Kidney (tissue), 14 donors: ENCODE data around the gene SLC16A9. TPM values are rescaled to one million over a fixed set of nuclear protein-coding genes. Genes with fewer than 3 reads are reported as not detected.

Experiments used
- DNase-seq, 5 donors: peaks; one replicate each; pipeline ENCODE4 v3.0.0-alpha.2; 2013 to 2020
- FAIRE-seq: peaks from 2 replicates; lab custom pipeline; 2012; peaks lifted over from hg19 to GRCh38; lab: Jason Lieb, UNC
- H3K27ac ChIP-seq, 2 donors: one replicate each; pipeline ENCODE4 v1.7.0; 2013; ENCODE audit warnings: low read depth in 2 of 2, low read length in 2 of 2, inconsistent platforms in 1 of 2
- H3K27me3 ChIP-seq: one replicate; pipeline ENCODE4 v1.7.1; 2013; ENCODE audit warnings: low read length, inconsistent platforms; ENCODE audit not compliant: control insufficient read depth, insufficient read depth
- H3K36me3 ChIP-seq, 3 donors: one replicate each; pipeline versions ENCODE4 v1.7.0 to v1.7.1; 2013; ENCODE audit warnings: low read length in 3 of 3, control low read depth in 1 of 3, inconsistent platforms in 1 of 3; ENCODE audit not compliant: insufficient read depth in 3 of 3, control insufficient read depth in 2 of 3
- H3K4me1 ChIP-seq, 3 donors: one replicate each; pipeline versions ENCODE4 v1.7.0 to v1.7.1; 2013; ENCODE audit warnings: low read length in 3 of 3, inconsistent platforms in 1 of 3, low read depth in 1 of 3; ENCODE audit not compliant: control insufficient read depth in 2 of 3, insufficient read depth in 2 of 3
- H3K4me3 ChIP-seq, 3 donors: one replicate each; pipeline versions ENCODE4 v1.7.0 to v1.8.1; 2013; ENCODE audit warnings: low read length in 3 of 3, control low read depth in 1 of 3, inconsistent platforms in 1 of 3
- H3K9ac ChIP-seq, 3 donors: one replicate each; pipeline versions ENCODE4 v1.7.0 to v1.7.1; 2013; ENCODE audit warnings: low read length in 3 of 3, control low read depth in 1 of 3, inconsistent platforms in 1 of 3
- H3K9me3 ChIP-seq, 3 donors: one replicate each; pipeline versions ENCODE4 v1.7.0 to v1.7.1; 2013; ENCODE audit warnings: low read length in 3 of 3, control low read depth in 1 of 3, inconsistent platforms in 1 of 3; ENCODE audit not compliant: control insufficient read depth in 2 of 3, insufficient read depth in 1 of 3
- intact Hi-C: fragments of 100-400 bp; cut with DNase I; formaldehyde crosslinking; loops from one replicate; pipeline ENCODE4 v1.11.1; 2022
- polyA plus RNA-seq: library from polyadenylated mRNA; stranded (reverse); fragments of 350-450 nt; fragmentation: Illumina TruSeq; extraction: RNeasy Lipid Tissue Mini Kit (QIAGEN cat#74804); gene quantifications from one replicate; pipeline ENCODE4 v1.2.3, GENCODE V29; 2014; ENCODE audit warnings: low read depth, low replicate concordance; ENCODE audit not compliant: insufficient read depth
- total RNA-seq: library from RNA; stranded (reverse); fragmentation: NEBNext Ultra II Directional; extraction: Animal tissue kit (Norgen Biotek cat#: 25700); gene quantifications from one replicate; pipeline ENCODE4 v1.2.1, GENCODE V29; 2021
- TF ChIP-seq, protein P1 (sequence below): IDR thresholded peaks from 3 replicates; pipeline ENCODE4 v1.5.1; 2012; ENCODE audit warnings: mild to moderate bottlenecking, moderate library complexity, borderline replicate concordance; ENCODE audit not compliant: insufficient read depth; ENCODE audit errors: extremely low read depth
- donor health status: control.
- donor health status: control.
- donor health status: control.
- donor health status: control.
- donor health status: control.
- donor health status: DM: yes; HTN: yes; CAD: no.
- donor health status: Normal renal cell carcinoma (clear cell type).

The SLC16A9 gene
- total and polyA plus RNA-seq, 2 donors from 2014 or later: 15.5 to 91.1 TPM

- Histone ChIP-seq H3K9me3 (no peaks in the 10 kb centered on the region), H3K27ac (no peak overlapping the region), H3K4me3 (no peak overlapping the region), H3K36me3 (peaks cover 0 to 17% (median 2%) of the 10 kb centered on the region in 3 donors), H3K4me1 (peaks cover 0 to 2% (median 0%) of the 10 kb centered on the region in 3 donors), H3K9ac (no peak overlapping the region), H3K27me3 (no peaks in the 10 kb centered on the region)
- DNase-seq: no peak
- no peak for FAIRE-seq
- intact Hi-C loops: no loop called here
- TF ChIP-seq, protein P1, sequence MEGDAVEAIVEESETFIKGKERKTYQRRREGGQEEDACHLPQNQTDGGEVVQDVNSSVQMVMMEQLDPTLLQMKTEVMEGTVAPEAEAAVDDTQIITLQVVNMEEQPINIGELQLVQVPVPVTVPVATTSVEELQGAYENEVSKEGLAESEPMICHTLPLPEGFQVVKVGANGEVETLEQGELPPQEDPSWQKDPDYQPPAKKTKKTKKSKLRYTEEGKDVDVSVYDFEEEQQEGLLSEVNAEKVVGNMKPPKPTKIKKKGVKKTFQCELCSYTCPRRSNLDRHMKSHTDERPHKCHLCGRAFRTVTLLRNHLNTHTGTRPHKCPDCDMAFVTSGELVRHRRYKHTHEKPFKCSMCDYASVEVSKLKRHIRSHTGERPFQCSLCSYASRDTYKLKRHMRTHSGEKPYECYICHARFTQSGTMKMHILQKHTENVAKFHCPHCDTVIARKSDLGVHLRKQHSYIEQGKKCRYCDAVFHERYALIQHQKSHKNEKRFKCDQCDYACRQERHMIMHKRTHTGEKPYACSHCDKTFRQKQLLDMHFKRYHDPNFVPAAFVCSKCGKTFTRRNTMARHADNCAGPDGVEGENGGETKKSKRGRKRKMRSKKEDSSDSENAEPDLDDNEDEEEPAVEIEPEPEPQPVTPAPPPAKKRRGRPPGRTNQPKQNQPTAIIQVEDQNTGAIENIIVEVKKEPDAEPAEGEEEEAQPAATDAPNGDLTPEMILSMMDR: no peak
Measured at GRCh38 chr10:59680199-59680598, 29.5 kb downstream of the SLC16A9 start.

- H3K4me3 ChIP-seq: no peak overlapping the region
- peaks cover 0 to 21% (median 2%) of the 10 kb centered on the region in 3 donors for H3K36me3 ChIP-seq
- H3K4me1 ChIP-seq: peaks cover 0 to 3% (median 0%) of the 10 kb centered on the region in 3 donors
- TF ChIP-seq, protein P1: no peak
- H3K27ac ChIP-seq: no peak overlapping the region
- FAIRE-seq: no peak
- no peaks in the 10 kb centered on the region for H3K27me3 ChIP-seq
- DNase-seq: no peak
- no peak overlapping the region for H3K9ac ChIP-seq
- intact Hi-C loops: no loop called here
- no peaks in the 10 kb centered on the region for H3K9me3 ChIP-seq
Measured at GRCh38 chr10:59678884-59679301, 30.8 kb downstream of the SLC16A9 start.

DNA sequence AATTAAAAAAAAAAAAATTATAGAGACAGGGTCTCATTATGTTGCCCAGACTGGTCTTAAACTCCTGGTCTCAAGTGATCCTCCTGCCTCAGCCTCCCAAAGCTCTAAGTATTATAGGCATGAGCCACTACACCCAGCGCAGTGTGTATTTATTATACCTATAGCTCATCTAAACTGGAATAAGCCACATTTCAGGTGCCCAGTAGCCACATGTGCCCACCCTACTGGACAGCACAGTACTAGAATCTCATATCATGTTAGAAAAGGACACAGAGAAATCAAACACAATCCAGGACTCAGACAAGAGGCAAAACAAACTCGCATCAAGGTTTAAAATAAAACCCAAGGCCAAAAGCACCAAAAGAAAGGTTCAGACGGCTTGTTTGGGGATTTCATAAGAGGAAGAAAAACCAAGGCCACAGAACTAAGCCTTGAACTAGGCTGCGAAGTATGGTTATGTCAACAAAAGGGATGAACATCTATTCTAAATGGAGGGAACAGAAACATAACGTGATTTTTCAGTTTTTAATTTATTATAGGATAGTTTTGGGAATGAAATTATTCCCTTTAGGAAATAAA lies 32.3 kb downstream of the SLC16A9 start:
- intact Hi-C loops: no loop called here
- no peak for DNase-seq
- H3K4me3 ChIP-seq: no peak overlapping the region
- H3K9ac ChIP-seq: no peak overlapping the region
- peaks cover 0 to 29% (median 0%) of the 10 kb centered on the region in 3 donors for H3K36me3 ChIP-seq
- H3K27me3 ChIP-seq: no peaks in the 10 kb centered on the region
- TF ChIP-seq, protein P1: no peak
- FAIRE-seq: no peak
- H3K9me3 ChIP-seq: no peaks in the 10 kb centered on the region
- H3K4me1 ChIP-seq: peaks cover 0 to 3% (median 0%) of the 10 kb centered on the region in 3 donors
- no peak overlapping the region for H3K27ac ChIP-seq

DNA sequence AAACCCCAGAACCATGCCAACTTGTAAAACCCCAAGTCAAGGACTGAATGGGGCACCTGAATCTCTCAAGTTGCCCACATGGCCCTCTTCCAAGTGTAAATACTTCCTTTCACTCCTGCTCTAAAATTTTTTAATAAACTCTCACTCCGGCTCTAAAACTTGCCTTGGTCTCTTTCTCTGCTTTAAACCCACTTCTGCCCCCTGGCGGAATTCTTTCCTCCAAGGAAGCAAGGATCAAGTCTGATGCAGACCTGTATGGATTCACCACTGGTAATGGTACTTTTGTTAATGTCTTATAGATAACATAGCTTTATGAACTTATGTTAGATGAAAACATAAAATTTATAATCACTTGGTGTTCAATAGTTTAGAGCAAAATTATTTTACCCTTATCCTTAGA lies 33.8 kb downstream of the SLC16A9 start:
- Histone ChIP-seq H3K9me3 (no peaks in the 10 kb centered on the region), H3K36me3 (peaks cover 0 to 40% (median 2%) of the 10 kb centered on the region in 3 donors), H3K27me3 (no peaks in the 10 kb centered on the region), H3K9ac (no peak overlapping the region), H3K4me3 (no peak overlapping the region), H3K4me1 (peaks cover 0 to 3% (median 0%) of the 10 kb centered on the region in 3 donors), H3K27ac (no peak overlapping the region)
- DNase-seq (no peak), FAIRE-seq (no peak)
- intact Hi-C loops: no loop called here
- TF ChIP-seq, protein P1: no peak
